K562 (cell line): ENCODE results near the gene CD36. TPM values are rescaled to one million over a fixed set of nuclear protein-coding genes. Genes with fewer than 3 reads are reported as not detected.

Source experiments
- ATAC-seq: fragments of 200-7000 bp; cut with Tn5 transposase; 3 replicates; pipeline ENCODE4 v1.9.1; 2020; ENCODE audit warnings: moderate library complexity
- BruUV-seq: library from RNA; stranded (reverse); fragments of 400-500 nt; replicated peaks from 2 replicates; lab custom pipeline; 2021; lab: Mats Ljungman, UMichigan
- CTCF ChIA-PET: fragments of 300-600 bp; formaldehyde crosslinking; extraction: SDS; loops from one replicate; lab custom pipeline; 2021; ENCODE audit warnings: low intra/inter-chr PET ratio; lab: Yijun Ruan, JAX
- POLR2A ChIA-PET: fragments of 300-600, 350-650 bp; sonication (Branson Sonifier 250); formaldehyde crosslinking; extraction: SDS; loops from one replicate; lab custom pipeline; 2021; ENCODE audit warnings: antibody characterized with exemption, inconsistent platforms; lab: Yijun Ruan, JAX
- DNase-seq, 4 experiments: peaks; one replicate each; pipeline versions ENCODE4 v3.0.0 to v3.0.0-alpha.2; 2011 to 2018; ENCODE audit warnings: low spot score in 3 of 4, mixed read lengths in 3 of 4; ENCODE audit errors: extremely low read depth in 1 of 4
- FAIRE-seq: peaks from 2 replicates; lab custom pipeline; 2011; peaks lifted over from hg19 to GRCh38; lab: Jason Lieb, UNC
- H2AFZ ChIP-seq: 2 replicates; pipeline ENCODE4 v1.6.0; 2011; ENCODE audit warnings: low read depth, low read length, control low read depth, inconsistent platforms
- H3K27ac ChIP-seq: fragments of 200-600 bp; 3 replicates; pipeline ENCODE4 v1.8.0; 2011; ENCODE audit warnings: low read depth, mild to moderate bottlenecking, control low read depth, inconsistent platforms, low read length, moderate library complexity, mixed read lengths; ENCODE audit errors: extremely low read depth
- H3K27me3 ChIP-seq, 2 experiments: fragments of 300-600 bp in 1 of 2; 2 replicates in 1 of 2; 3 replicates in 1 of 2; pipeline versions ENCODE4 v1.6.0 to v1.8.0; 2011; ENCODE audit warnings: inconsistent platforms in 2 of 2, low read length in 2 of 2, mild to moderate bottlenecking in 1 of 2, mixed read lengths in 1 of 2, moderate library complexity in 1 of 2; ENCODE audit not compliant: control insufficient read depth in 2 of 2, insufficient read depth in 2 of 2
- H3K36me3 ChIP-seq: fragments of 300-600 bp; 3 replicates; pipeline ENCODE4 v1.8.0; 2011; ENCODE audit warnings: mild to moderate bottlenecking, low read length, inconsistent platforms; ENCODE audit not compliant: control insufficient read depth, insufficient read depth
- H3K4me1 ChIP-seq, 2 experiments: fragments of 200-600 bp in 1 of 2; replicated peaks in 1 of 2; 2 replicates in 1 of 2; 3 replicates in 1 of 2; pipeline versions ENCODE4 v1.5.1 to v1.8.0; 2011; ENCODE audit warnings: inconsistent platforms in 2 of 2, low read length in 2 of 2, mild to moderate bottlenecking in 1 of 2, mixed read lengths in 1 of 2, moderate library complexity in 1 of 2; ENCODE audit not compliant: control insufficient read depth in 2 of 2, insufficient read depth in 2 of 2
- H3K4me2 ChIP-seq: 2 replicates; pipeline ENCODE4 v1.6.1; 2011; ENCODE audit warnings: low read length, control low read depth, inconsistent platforms, mixed read lengths; ENCODE audit not compliant: insufficient read depth
- H3K4me3 ChIP-seq: fragments of 200-600 bp; sonication (generic), shearing (Covaris generic); 2 replicates; pipeline ENCODE4 v1.5.1; 2016; ENCODE audit warnings: control low read depth, inconsistent platforms
- H3K79me2 ChIP-seq: fragments of 200-600 bp; 3 replicates; pipeline ENCODE4 v1.8.0; 2011; ENCODE audit warnings: low read length, inconsistent platforms; ENCODE audit not compliant: control insufficient read depth, insufficient read depth
- H3K9ac ChIP-seq, 2 experiments: 2 replicates each; pipeline versions ENCODE4 v1.6.0 to v1.6.1; 2011; ENCODE audit warnings: low read depth in 2 of 2, low read length in 2 of 2, control low read depth in 1 of 2, inconsistent platforms in 1 of 2, mild to moderate bottlenecking in 1 of 2, mixed read lengths in 1 of 2; ENCODE audit not compliant: insufficient read depth in 1 of 2
- H3K9me1 ChIP-seq: one replicate; pipeline ENCODE4 v1.6.0; 2011; ENCODE audit warnings: inconsistent platforms, mild to moderate bottlenecking, low read length, moderate library complexity; ENCODE audit not compliant: control insufficient read depth, insufficient read depth
- H3K9me3 ChIP-seq: replicated peaks from 2 replicates; pipeline ENCODE4 v1.5.1; 2011; ENCODE audit warnings: low read depth, low read length, inconsistent platforms; ENCODE audit not compliant: control insufficient read depth, insufficient read depth
- H4K20me1 ChIP-seq: replicated peaks from 2 replicates; pipeline ENCODE4 v1.6.1; 2011; ENCODE audit warnings: low read length, inconsistent platforms, mixed read lengths; ENCODE audit not compliant: control insufficient read depth, insufficient read depth
- CCNT2 ChIP-seq: IDR thresholded peaks from 2 replicates; pipeline ENCODE4 v1.6.1; 2011; ENCODE audit warnings: borderline replicate concordance, low read depth, mild to moderate bottlenecking, moderate library complexity, mixed read lengths, low read length; ENCODE audit not compliant: insufficient read length; ENCODE audit errors: extremely low read depth
- ESRRB ChIP-seq: fragments of 250-450 bp; sonication (Bioruptor Pico); IDR thresholded peaks from 2 replicates; pipeline ENCODE4 v1.5.0; 2020; ENCODE audit warnings: mild to moderate bottlenecking, moderate library complexity, borderline replicate concordance
- FOS ChIP-seq: IDR thresholded peaks from 3 replicates; pipeline ENCODE4 v1.6.1; 2011; ENCODE audit not compliant: insufficient read length; ENCODE audit errors: extremely low read depth
- MEF2D ChIP-seq: conservative IDR thresholded peaks from 2 replicates; pipeline ENCODE4 v1.6.1; 2016; ENCODE audit warnings: low read depth, missing genetic modification characterization, missing compliant biosample characterization
- PTTG1 ChIP-seq: fragments of 450-650 bp; IDR thresholded peaks from 2 replicates; pipeline ENCODE4 v1.6.1; 2016; ENCODE audit warnings: low read depth, mild to moderate bottlenecking, missing genetic modification characterization, missing compliant biosample characterization
- RAD21 ChIP-seq, 2 experiments: fragments of 250-450 bp in 1 of 2; fragments of 450-650 bp in 1 of 2; sonication (Bioruptor Pico) in 1 of 2; formaldehyde crosslinking in 1 of 2; IDR thresholded peaks in 1 of 2; conservative IDR thresholded peaks in 1 of 2; 2 replicates each; pipeline versions ENCODE4 v1.4.0 to v1.8.0; 2020 to 2022; ENCODE audit warnings: mild to moderate bottlenecking in 2 of 2, moderate library complexity in 1 of 2
- SRSF3 ChIP-seq: fragments of 200-400 bp; formaldehyde crosslinking; IDR thresholded peaks from 2 replicates; pipeline ENCODE4 v1.6.1; 2016; ENCODE audit warnings: mild to moderate bottlenecking, low read length, moderate library complexity; ENCODE audit not compliant: insufficient read depth
- ZNF274 ChIP-seq: IDR thresholded peaks from 2 replicates; pipeline ENCODE4 v1.6.1; 2011; ENCODE audit warnings: low read depth, mild to moderate bottlenecking, low read length, moderate library complexity, borderline replicate concordance
- ZNF75A ChIP-seq: fragments of 450-650 bp; formaldehyde crosslinking; IDR thresholded peaks from 2 replicates; pipeline ENCODE4 v1.4.0; 2020; ENCODE audit warnings: mild to moderate bottlenecking
- WGBS: fragments of 100-300 bp; shearing (Covaris generic); methylation state at CpG from one replicate; pipeline ENCODE4 v1.1.6; 2016; ENCODE audit warnings: low coverage, mixed read lengths; ENCODE audit not compliant: insufficient coverage; ENCODE audit errors: missing lambda C conversion rate; 5-methylcytosine and 5-hydroxymethylcytosine counted together
- in situ Hi-C: fragments of 300-500 bp; cut with MboI; formaldehyde crosslinking; loops from 4 replicates; pipeline ENCODE4 v1.15.0; 2018; ENCODE audit warnings: inconsistent platforms, mixed read lengths
- intact Hi-C: fragments of 100-400 bp; cut with micrococcal nuclease; formaldehyde crosslinking; loops from 2 replicates; pipeline ENCODE4 v1.14.2; 2022
- polyA plus RNA-seq, 8 experiments: library from polyadenylated mRNA; depleted of rRNA in 4 of 8; stranded (reverse) in 5 of 8; unstranded in 3 of 8; fragments of >200 nt; fragmentation: Nextera tagmentation in 2 of 8; fragmentation: Illumina TruSeq in 1 of 8; extraction: Ambion mirVana in 2 of 8; extraction: Trizol in 1 of 8; gene quantifications; 2 replicates each; pipeline versions ENCODE4 v1.2.1 to v1.2.3, GENCODE V29; 2011 to 2014; ENCODE audit warnings: inconsistent platforms in 1 of 8, missing spikeins in 1 of 8
- total RNA-seq, 7 experiments: library from RNA; depleted of rRNA in 6 of 7; stranded (reverse); fragments of >200 nt in 6 of 7; fragmentation: Illumina TruSeq in 2 of 7; extraction: Trizol in 2 of 7; gene quantifications; 2 replicates each; pipeline versions ENCODE4 v1.2.1 to v1.2.3, GENCODE V29; 2011 to 2021; ENCODE audit warnings: low replicate concordance in 1 of 7
- TF ChIP-seq, protein P1 (sequence below): conservative IDR thresholded peaks from 2 replicates; pipeline ENCODE4 v1.6.1; 2011; ENCODE audit warnings: low read depth, mild to moderate bottlenecking, low read length; ENCODE audit not compliant: control insufficient read depth
- TF ChIP-seq, protein P2 (sequence below): fragments of 250-450 bp; sonication (Bioruptor Pico); IDR thresholded peaks from 2 replicates; pipeline ENCODE4 v1.5.0; 2020; ENCODE audit warnings: mild to moderate bottlenecking

Gene CD36
- total and polyA plus RNA-seq, 9 of the 15 experiments (the other 6 are each of a cell fraction or from before 2014, with no cell fraction given): 0.09 to 4.0 (median 0.42) TPM

GRCh38 chr7:80649011-80649410, 10.6 kb downstream of the CD36 start:
- ChIA-PET POLR2A (no interaction called here), CTCF (no interaction called here)
- no peaks in the 10 kb centered on the region for H3K4me1 ChIP-seq
- no peaks in the 10 kb centered on the region for H3K79me2 ChIP-seq
- no peak for ATAC-seq
- no peak for FAIRE-seq
- no peaks in the 10 kb centered on the region for H3K27me3 ChIP-seq
- no peak overlapping the region for H3K4me3 ChIP-seq
- no peak overlapping the region for H3K9ac ChIP-seq
- 0% methylated on average over 3 of the region's 3 CpGs for WGBS
- H2AFZ ChIP-seq: no peak overlapping the region
- H3K36me3 ChIP-seq: no peaks in the 10 kb centered on the region
- TF ChIP-seq, protein P1, sequence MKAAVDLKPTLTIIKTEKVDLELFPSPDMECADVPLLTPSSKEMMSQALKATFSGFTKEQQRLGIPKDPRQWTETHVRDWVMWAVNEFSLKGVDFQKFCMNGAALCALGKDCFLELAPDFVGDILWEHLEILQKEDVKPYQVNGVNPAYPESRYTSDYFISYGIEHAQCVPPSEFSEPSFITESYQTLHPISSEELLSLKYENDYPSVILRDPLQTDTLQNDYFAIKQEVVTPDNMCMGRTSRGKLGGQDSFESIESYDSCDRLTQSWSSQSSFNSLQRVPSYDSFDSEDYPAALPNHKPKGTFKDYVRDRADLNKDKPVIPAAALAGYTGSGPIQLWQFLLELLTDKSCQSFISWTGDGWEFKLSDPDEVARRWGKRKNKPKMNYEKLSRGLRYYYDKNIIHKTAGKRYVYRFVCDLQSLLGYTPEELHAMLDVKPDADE: no peak
- no peak for TF ChIP-seq FOS
- TF ChIP-seq MEF2D (tag): no peak
- TF ChIP-seq ZNF274: no peak
- TF ChIP-seq, protein P2, sequence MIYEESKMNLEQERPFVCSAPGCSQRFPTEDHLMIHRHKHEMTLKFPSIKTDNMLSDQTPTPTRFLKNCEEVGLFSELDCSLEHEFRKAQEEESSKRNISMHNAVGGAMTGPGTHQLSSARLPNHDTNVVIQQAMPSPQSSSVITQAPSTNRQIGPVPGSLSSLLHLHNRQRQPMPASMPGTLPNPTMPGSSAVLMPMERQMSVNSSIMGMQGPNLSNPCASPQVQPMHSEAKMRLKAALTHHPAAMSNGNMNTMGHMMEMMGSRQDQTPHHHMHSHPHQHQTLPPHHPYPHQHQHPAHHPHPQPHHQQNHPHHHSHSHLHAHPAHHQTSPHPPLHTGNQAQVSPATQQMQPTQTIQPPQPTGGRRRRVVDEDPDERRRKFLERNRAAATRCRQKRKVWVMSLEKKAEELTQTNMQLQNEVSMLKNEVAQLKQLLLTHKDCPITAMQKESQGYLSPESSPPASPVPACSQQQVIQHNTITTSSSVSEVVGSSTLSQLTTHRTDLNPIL: no peak
- no peak for TF ChIP-seq CCNT2
- TF ChIP-seq SRSF3: no peak
- no peak for TF ChIP-seq RAD21 (CRISPR knock-in tag; conservative IDR thresholded peaks at IDR 0.05 in 1 of 2, IDR thresholded peaks at IDR 0.05 in 1 of 2)
- no peak for TF ChIP-seq ESRRB (CRISPR knock-in tag)
- TF ChIP-seq ZNF75A (CRISPR knock-in tag): no peak
- no peak for TF ChIP-seq PTTG1 (tag)
- intact Hi-C loops: no loop called here
- no peak overlapping the region for H3K27ac ChIP-seq
- H3K4me2 ChIP-seq: no peak overlapping the region
- H3K9me3 ChIP-seq: no peaks in the 10 kb centered on the region
- H4K20me1 ChIP-seq: no peaks in the 10 kb centered on the region
- no TSS peak for BruUV-seq
- no peak for DNase-seq
- in situ Hi-C loops: no loop called here
- H3K9me1 ChIP-seq: no peaks in the 10 kb centered on the region
